ENCODE results near the gene SPRYD3. TPM values are rescaled to one million over a fixed set of nuclear protein-coding genes. Genes with fewer than 3 reads are reported as not detected.
A peak's percentile ranks its signal among the peaks of the same experiment; 100 is the strongest.

The SPRYD3 gene
- total and polyA plus RNA-seq, 12 donors, result 20.5 to 63.9 (median 47.4) TPM

DNA sequence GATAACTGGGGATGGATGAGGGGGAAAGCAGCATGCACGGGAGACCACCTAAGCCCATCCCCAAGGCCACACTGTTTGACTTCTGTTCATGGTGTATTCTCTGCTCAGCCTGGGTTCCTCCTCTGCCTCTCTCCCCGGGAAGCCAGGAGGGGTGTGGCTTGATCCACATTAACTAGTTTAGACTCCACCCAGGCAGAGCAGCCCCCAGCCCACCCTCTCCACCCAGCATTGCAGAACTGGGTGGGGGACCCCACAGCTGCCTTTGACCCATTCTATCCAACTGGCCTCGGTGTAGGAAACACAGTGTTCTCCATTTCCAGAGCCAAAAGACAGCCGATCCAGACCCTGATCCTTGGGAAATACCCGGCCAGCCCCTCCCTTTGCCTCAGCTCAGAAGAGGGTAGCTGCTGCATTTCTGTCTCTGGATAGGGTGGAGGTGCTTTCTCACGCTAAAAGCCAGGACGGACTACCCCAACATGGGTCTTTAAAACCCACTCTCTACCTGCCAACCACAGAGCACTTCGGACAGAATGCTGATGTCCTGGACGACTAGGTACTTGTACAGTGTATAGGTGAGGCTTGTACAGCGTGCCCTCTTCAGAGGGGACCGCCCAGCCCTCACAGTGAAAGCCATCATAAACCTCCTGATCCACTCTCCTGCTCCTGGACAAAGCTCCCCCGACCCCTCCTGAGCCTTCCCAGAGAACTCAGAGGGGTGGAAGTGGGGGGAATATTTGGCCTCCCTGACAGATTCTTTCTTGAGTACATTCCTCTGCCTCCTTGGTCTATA is 9.4 kb downstream of the SPRYD3 start:
- ATAC-seq (peak in 3 of 8 donors; percentile 4 to 46 (median 6)), DNase-seq (no peak)
- no peaks in the 10 kb centered on the region for H3K9me3 ChIP-seq
- intact Hi-C loops (cut with DNase I), result loop anchor here (2.0 to 10.0 kb wide), 6 partner anchors 29 to 225 kb away; partner anchors contain the start of genes SOAT2 (in 2 of the 10), MYG1 (in 1 of the 10) and PFDN5 (in 1 of the 10)
- TF ChIP-seq, protein P1, sequence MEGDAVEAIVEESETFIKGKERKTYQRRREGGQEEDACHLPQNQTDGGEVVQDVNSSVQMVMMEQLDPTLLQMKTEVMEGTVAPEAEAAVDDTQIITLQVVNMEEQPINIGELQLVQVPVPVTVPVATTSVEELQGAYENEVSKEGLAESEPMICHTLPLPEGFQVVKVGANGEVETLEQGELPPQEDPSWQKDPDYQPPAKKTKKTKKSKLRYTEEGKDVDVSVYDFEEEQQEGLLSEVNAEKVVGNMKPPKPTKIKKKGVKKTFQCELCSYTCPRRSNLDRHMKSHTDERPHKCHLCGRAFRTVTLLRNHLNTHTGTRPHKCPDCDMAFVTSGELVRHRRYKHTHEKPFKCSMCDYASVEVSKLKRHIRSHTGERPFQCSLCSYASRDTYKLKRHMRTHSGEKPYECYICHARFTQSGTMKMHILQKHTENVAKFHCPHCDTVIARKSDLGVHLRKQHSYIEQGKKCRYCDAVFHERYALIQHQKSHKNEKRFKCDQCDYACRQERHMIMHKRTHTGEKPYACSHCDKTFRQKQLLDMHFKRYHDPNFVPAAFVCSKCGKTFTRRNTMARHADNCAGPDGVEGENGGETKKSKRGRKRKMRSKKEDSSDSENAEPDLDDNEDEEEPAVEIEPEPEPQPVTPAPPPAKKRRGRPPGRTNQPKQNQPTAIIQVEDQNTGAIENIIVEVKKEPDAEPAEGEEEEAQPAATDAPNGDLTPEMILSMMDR (IDR thresholded peaks at IDR 0.05), result no peak
- WGBS, 2 donors, result 60 to 66% methylated on average over 12 of the region's 12 CpGs
- H3K36me3 ChIP-seq, result peaks cover 0 to 81% (median 14%) of the 10 kb centered on the region in 9 donors
- no peak overlapping the region for H3K4me3 ChIP-seq
- peaks cover 58 to 99% (median 85%) of the 10 kb centered on the region in 9 donors for H3K4me1 ChIP-seq
- H3K27me3 ChIP-seq, result no peaks in the 10 kb centered on the region
- peak overlapping the region in 9 of 10 donors; percentile 4 to 89 (median 75) for H3K27ac ChIP-seq

DNA sequence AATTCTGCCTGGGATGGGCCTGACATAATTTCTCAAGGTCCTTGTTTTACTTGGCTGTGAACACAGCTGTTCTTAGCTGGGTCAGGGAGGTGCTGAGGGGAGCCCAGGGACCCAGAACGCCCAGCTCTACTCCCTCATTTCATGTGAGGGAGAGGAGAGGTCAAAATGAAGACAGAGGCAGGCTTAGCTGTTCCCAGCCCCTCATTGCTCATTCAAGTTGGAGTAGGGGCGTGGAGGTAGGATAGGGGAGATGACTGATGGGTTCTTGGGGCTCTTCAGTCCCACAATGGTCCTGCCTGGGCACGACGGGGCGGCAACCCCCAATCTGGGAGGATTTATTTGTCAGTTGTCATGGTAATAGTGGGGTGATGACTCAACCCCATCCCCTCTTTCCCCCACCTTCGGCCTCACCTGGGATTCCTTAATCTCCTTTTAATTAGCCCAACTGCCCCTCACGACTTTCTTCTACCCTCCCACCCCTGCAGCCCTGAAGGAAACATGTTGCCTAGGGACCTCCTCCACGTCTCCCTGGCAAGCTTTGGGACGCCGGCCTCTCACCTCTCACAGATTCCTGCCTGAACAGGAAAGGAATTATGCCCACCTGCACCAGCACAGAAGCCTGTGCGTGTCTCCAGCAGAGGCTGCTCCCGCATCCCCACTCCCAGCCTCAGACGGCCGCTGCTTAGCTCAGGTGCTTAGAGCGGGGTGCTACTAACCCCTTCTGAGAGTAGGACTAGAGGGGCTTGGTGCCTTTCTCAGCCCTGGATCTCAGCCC is 10.2 kb downstream of the SPRYD3 start:
- 72 to 78% methylated on average over 15 of the region's 15 CpGs for WGBS, 2 donors
- no peak for DNase-seq
- H3K9me3 ChIP-seq, result no peaks in the 10 kb centered on the region
- H3K27ac ChIP-seq, result peak overlapping the region; percentile 4 to 89 (median 65)
- ATAC-seq, result no peak
- TF ChIP-seq, protein P1 (IDR thresholded peaks at IDR 0.05), result no peak
- peaks cover 0 to 81% (median 14%) of the 10 kb centered on the region in 9 donors for H3K36me3 ChIP-seq
- intact Hi-C loops (cut with DNase I), result loop anchor here (5.0 to 10.0 kb wide), 4 partner anchors 33 to 128 kb away; partner anchors contain the start of gene SOAT2 (in 2 of the 10)
- H3K4me1 ChIP-seq, result peaks cover 58 to 100% (median 85%) of the 10 kb centered on the region in 9 donors
- no peak overlapping the region for H3K4me3 ChIP-seq
- H3K27me3 ChIP-seq, result no peaks in the 10 kb centered on the region

DNA sequence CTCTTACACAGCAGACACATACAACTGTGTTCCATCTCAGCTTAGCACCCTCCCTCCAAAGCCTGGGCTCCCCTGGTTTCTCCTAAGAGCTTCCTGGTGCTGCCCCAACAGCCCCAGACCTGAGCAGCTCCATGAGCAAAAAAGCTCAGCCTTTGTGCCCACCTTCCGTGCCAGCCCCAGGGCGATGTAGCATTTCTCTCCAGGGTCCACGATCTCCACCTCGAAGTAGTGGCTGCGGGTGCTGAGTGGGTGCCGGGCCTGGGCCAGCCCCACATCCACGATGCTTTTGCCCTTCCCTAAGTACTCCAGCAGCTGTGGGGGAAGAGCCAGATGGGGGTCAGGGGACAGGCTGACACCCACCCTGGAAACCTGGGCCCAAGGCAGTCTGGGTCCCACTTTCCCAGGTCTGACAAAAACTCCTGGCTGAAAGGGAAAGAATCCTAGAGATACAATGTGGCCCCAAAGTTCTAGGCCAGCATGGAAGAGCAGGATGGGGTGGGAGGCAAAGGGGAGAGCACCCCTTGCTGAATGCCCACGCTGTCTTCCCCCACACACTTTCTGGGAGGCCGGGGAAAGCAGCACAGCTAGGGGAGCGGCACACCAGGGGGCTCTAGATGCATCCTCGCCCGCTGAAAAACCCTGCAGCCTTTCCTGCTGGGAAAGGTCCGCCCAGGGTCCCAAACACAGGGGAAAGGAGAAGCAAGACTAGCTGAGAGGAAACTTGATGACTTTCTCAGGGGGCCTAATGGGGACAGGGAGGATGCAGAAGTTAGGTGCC is 11.0 kb downstream of the SPRYD3 start:
- intact Hi-C loops (cut with DNase I), result loop anchor here (2.0 to 10.0 kb wide), 5 partner anchors 31 to 129 kb away; partner anchors contain the start of gene SOAT2 (in 2 of the 10)
- ATAC-seq (no peak), DNase-seq (no peak)
- H3K4me3 ChIP-seq, result no peak overlapping the region
- no peaks in the 10 kb centered on the region for H3K9me3 ChIP-seq
- H3K4me1 ChIP-seq, result peaks cover 61 to 100% (median 87%) of the 10 kb centered on the region in 9 donors
- TF ChIP-seq, protein P1 (IDR thresholded peaks at IDR 0.05), result no peak
- 82 to 84% methylated on average over 13 of the region's 13 CpGs for WGBS, 2 donors
- H3K36me3 ChIP-seq, result peaks cover 0 to 84% (median 19%) of the 10 kb centered on the region in 9 donors
- H3K27me3 ChIP-seq, result no peaks in the 10 kb centered on the region
- H3K27ac ChIP-seq, result peak overlapping the region in 9 of 10 donors; percentile 37 to 89 (median 71)
